ENCODE measurements around the gene GATAD1.

- TF ChIP-seq CTCF (conservative IDR thresholded peaks at IDR 0.05; ENCODE audit: low read depth, low read length): no peak
- TF ChIP-seq MAFK (IDR thresholded peaks at IDR 0.05; ENCODE audit: low read depth, low read length): no peak
- TF ChIP-seq NFE2L2 (IDR thresholded peaks at IDR 0.05; ENCODE audit: low read depth, low read length): no peak
- TF ChIP-seq POLR2A (IDR thresholded peaks at IDR 0.05; ENCODE audit: low read depth, low read length): no peak
- TF ChIP-seq CEBPB (IDR thresholded peaks at IDR 0.05; ENCODE audit: low read depth, low read length): no peak
- no peak for TF ChIP-seq MXI1 (IDR thresholded peaks at IDR 0.05; ENCODE audit: borderline replicate concordance, low read depth, low read length)
- TF ChIP-seq SMC3 (IDR thresholded peaks at IDR 0.05; ENCODE audit: low read depth, low read length): no peak
Measured at GRCh38 chr7:92427193-92427592, 20.1 kb upstream of the GATAD1 start.
